Progenitor cell of endocrine pancreas (in vitro differentiated cells): Measurements from ENCODE around the gene WBP2. TPM values are rescaled to one million over a fixed set of nuclear protein-coding genes. Genes with fewer than 3 reads are reported as not detected.

Experiments
- DNase-seq: peaks from one replicate; pipeline ENCODE4 v3.0.0; 2021; ENCODE audit warnings: low spot score; ENCODE audit not compliant: unreplicated experiment
- H3K27ac Mint-ChIP-seq: 2 replicates; pipeline ENCODE4 v1.8.0; 2021; ENCODE audit warnings: mild to moderate bottlenecking, moderate library complexity, mixed read lengths
- H3K27me3 Mint-ChIP-seq: 2 replicates; pipeline ENCODE4 v1.8.0; 2021; ENCODE audit warnings: mixed read lengths
- H3K36me3 Mint-ChIP-seq: 2 replicates; pipeline ENCODE4 v1.8.0; 2022; ENCODE audit warnings: mixed read lengths; ENCODE audit not compliant: insufficient read depth
- H3K4me1 Mint-ChIP-seq: 2 replicates; pipeline ENCODE4 v1.8.0; 2021; ENCODE audit warnings: low read depth, mixed read lengths
- H3K4me3 Mint-ChIP-seq: 2 replicates; pipeline ENCODE4 v1.8.0; 2021; ENCODE audit warnings: low read depth, mild to moderate bottlenecking, moderate library complexity, mixed read lengths
- H3K9me3 Mint-ChIP-seq: 2 replicates; pipeline ENCODE4 v1.8.0; 2021; ENCODE audit warnings: low read depth, mixed read lengths
- total RNA-seq: library from RNA; stranded (reverse); gene quantifications from 2 replicates; pipeline ENCODE4 v1.2.1, GENCODE V29; 2021
- TF ChIP-seq, protein P1 (sequence below): fragments of 200-600 bp; sonication (generic); IDR thresholded peaks from one replicate; pipeline ENCODE4 v1.5.0; 2021; ENCODE audit warnings: antibody characterized with exemption, mild to moderate bottlenecking; ENCODE audit not compliant: unreplicated experiment

WBP2 gene
- total RNA-seq, 1 donor from 2014 or later, result 47.9 TPM

DNA sequence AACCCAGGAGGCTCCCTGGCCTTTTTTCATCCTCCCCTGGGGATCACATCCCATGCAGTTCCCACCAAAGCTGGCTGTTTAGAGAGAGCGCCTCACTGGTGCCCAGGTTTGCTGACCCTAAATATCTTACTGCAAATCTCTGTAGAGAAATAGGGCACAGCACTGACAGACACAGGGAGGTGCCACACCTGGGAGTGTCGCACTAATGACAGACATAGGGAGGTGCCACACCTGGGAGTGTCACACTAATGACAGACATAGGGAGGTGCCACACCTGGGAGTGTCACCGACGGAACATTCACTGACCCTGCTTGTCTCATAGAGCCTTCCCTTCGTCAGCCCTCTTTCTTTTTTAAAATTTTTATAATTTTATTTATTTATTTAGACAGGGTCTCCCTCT is 44.9 kb downstream of the WBP2 start:
- DNase-seq, result no peak
- TF ChIP-seq, protein P1, sequence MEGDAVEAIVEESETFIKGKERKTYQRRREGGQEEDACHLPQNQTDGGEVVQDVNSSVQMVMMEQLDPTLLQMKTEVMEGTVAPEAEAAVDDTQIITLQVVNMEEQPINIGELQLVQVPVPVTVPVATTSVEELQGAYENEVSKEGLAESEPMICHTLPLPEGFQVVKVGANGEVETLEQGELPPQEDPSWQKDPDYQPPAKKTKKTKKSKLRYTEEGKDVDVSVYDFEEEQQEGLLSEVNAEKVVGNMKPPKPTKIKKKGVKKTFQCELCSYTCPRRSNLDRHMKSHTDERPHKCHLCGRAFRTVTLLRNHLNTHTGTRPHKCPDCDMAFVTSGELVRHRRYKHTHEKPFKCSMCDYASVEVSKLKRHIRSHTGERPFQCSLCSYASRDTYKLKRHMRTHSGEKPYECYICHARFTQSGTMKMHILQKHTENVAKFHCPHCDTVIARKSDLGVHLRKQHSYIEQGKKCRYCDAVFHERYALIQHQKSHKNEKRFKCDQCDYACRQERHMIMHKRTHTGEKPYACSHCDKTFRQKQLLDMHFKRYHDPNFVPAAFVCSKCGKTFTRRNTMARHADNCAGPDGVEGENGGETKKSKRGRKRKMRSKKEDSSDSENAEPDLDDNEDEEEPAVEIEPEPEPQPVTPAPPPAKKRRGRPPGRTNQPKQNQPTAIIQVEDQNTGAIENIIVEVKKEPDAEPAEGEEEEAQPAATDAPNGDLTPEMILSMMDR, result no peak
- no peaks in the 10 kb centered on the region for H3K27me3 Mint-ChIP-seq
- H3K4me3 Mint-ChIP-seq, result no peak overlapping the region
- H3K9me3 Mint-ChIP-seq, result no peaks in the 10 kb centered on the region
- peaks cover 2% of the 10 kb centered on the region for H3K36me3 Mint-ChIP-seq
- no peaks in the 10 kb centered on the region for H3K4me1 Mint-ChIP-seq
- H3K27ac Mint-ChIP-seq, result no peak overlapping the region

DNA sequence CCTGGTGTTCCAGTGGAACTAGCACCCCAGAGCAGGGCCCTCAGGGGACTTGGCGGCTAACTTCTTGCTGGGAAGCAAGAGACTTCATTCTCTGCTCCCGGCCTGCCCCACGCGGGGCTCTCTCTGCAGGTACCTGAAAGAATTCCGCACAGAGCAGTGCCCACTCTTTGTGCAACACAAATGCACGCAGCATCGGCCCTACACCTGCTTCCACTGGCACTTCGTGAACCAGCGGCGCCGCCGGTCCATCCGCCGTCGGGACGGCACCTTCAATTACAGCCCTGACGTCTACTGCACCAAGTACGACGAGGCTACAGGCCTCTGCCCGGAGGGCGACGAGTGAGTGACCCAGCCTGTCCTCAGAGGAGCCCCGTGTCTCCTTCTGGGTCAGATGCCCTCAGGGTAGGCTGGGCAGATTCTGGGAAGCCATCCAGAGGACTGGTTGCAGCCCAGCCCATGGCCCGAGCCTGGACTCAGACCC is 45.5 kb downstream of the WBP2 start:
- Mint-ChIP-seq H3K27me3 (no peaks in the 10 kb centered on the region), H3K4me3 (no peak overlapping the region), H3K27ac (no peak overlapping the region), H3K9me3 (no peaks in the 10 kb centered on the region), H3K36me3 (peaks cover 2% of the 10 kb centered on the region), H3K4me1 (no peaks in the 10 kb centered on the region)
- TF ChIP-seq, protein P1, result no peak
- no peak for DNase-seq

DNA sequence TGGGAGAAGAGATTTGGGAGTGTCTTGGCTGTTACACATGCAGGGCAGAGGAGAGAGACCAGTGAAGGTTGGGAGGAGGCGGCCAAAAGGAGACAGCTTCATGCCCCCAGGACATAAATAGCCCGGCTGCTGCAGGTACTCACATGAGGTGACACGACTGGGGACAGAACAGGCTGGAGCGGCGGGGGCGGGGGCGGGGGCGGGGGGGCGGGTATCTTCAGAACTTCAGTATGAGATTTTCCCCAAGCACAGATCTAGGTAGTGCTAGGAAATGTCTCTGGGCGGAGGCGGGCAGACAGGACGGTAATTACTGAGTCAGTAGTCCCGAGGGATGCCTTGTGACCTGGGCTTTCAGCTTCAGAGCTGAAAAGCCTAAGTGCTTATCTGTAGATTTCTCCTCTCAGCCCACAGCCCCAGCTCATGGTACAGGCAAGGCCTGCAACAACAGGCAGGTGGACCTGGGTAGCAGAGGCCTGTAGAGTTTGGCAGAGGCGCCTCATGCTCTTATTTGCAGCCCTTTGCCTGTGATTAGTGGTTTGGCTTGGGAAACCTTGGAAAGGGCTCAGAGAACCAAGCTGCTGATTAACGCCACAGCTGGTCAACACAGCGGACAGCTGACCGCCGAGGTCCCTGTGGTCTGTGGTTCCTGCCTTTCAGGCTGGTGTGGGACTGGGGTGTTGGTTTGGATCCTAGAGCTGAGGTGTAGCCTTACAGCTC is 46.1 kb downstream of the WBP2 start:
- no peaks in the 10 kb centered on the region for H3K4me1 Mint-ChIP-seq
- no peaks in the 10 kb centered on the region for H3K9me3 Mint-ChIP-seq
- peaks cover 2% of the 10 kb centered on the region for H3K36me3 Mint-ChIP-seq
- TF ChIP-seq, protein P1, result no peak
- DNase-seq, result no peak
- H3K4me3 Mint-ChIP-seq, result no peak overlapping the region
- H3K27ac Mint-ChIP-seq, result no peak overlapping the region
- no peaks in the 10 kb centered on the region for H3K27me3 Mint-ChIP-seq

DNA sequence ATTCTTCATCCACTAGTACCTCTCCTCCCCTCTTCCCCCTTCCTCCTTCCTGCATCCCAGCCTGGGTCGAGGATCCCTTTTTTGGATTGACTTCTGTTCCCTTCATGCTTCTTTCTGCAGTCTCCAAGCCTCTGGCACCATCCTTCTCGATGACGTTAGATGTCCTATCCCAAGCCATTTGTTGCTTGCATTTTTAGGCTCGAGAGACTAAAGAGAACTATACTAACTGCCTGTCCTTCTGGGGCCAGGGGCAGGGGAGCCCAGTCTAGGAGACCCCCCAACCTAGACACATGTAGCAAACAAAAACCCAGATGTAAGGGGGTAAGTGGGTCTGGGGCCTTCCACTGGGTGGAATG is 46.6 kb downstream of the WBP2 start:
- no peak overlapping the region for H3K27ac Mint-ChIP-seq
- no peak overlapping the region for H3K4me3 Mint-ChIP-seq
- peaks cover 2% of the 10 kb centered on the region for H3K36me3 Mint-ChIP-seq
- no peaks in the 10 kb centered on the region for H3K9me3 Mint-ChIP-seq
- no peak for DNase-seq
- no peaks in the 10 kb centered on the region for H3K4me1 Mint-ChIP-seq
- no peaks in the 10 kb centered on the region for H3K27me3 Mint-ChIP-seq
- TF ChIP-seq, protein P1, result no peak

DNA sequence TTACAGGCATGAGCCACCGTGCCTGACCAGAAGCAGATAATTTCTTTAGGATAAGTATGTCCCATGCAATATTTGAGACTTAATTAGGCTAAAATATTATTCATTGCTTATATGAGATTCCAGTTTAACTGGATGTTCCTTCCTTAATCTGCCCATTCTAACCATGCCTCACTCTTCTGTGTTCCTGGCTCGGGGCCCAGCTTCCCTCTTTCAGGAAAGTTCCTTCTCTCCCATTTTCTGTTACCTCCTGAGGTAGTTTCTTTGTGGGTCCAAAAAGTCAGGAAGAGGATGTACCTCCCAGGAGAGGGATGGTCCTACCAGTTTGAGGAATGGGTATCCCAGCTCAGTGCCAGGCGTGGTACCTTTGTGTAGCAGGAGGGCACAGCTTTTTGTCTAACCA is 47.3 kb downstream of the WBP2 start:
- Mint-ChIP-seq H3K27me3 (no peaks in the 10 kb centered on the region), H3K9me3 (no peaks in the 10 kb centered on the region), H3K4me3 (no peak overlapping the region), H3K27ac (no peak overlapping the region), H3K36me3 (peaks cover 2% of the 10 kb centered on the region), H3K4me1 (no peaks in the 10 kb centered on the region)
- DNase-seq, result no peak
- TF ChIP-seq, protein P1, result no peak
